CD1c-positive myeloid dendritic cell (primary cell): ENCODE data around the gene NLGN2.

ENCODE experiments used
- DNase-seq: peaks from one replicate; pipeline ENCODE4 v3.0.0-alpha.2; 2016; ENCODE audit errors: extremely low spot score

Gene NLGN2

GRCh38 chr17:7392696-7393612 is 14.7 kb upstream of the NLGN2 start:
- DNase-seq: no peak

- DNase-seq: peak; percentile 36
Measured at GRCh38 chr17:7393613-7394451, 13.8 kb upstream of the NLGN2 start.

DNA sequence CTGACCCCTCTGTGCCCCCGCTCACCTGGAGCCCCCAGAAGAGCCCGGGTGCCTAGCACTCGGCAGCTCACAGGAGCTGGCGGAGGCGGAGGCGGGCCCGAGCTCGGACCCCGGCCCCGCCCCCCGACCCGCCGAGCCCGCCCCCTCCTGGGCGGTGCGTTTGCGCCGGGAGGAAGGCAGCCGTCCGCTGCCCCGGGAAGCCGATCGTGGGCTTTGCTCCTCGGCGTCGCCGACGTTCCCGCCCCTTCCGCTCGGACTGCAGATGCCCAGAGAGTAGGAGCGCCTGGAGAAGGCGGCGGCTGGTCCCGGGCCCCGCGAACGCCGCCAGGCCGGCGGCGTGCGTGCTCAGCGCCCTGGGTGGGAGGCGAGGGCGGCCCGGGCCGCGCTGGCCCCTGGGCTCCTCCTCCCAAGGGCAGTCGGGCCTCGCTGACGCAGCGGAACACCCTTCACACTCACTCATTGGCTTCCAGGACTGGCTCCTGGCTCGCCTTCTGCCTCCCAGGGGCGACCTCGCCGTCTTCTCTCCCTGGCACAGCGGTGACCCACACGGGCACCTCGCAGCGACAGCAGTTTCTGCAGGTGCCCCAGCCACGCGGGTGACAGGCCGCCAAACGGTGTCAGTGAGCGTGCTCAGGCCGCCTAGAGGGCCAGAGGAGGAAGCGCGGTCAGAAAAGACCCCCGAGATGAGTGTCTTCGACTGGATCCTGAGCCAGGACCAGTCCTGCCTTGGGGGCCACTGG is 13.0 kb upstream of the NLGN2 start, which contains the start of gene PLSCR3:
TSS of gene PLSCR3 (minus strand) at position 74 of the 740 bp plus-strand sequence. CDS start 415 bp downstream, outside the sequence.
- peak; percentile 90 for DNase-seq

- DNase-seq: no peak
Measured at GRCh38 chr17:7396147-7396546, 11.5 kb upstream of the NLGN2 start.

DNA sequence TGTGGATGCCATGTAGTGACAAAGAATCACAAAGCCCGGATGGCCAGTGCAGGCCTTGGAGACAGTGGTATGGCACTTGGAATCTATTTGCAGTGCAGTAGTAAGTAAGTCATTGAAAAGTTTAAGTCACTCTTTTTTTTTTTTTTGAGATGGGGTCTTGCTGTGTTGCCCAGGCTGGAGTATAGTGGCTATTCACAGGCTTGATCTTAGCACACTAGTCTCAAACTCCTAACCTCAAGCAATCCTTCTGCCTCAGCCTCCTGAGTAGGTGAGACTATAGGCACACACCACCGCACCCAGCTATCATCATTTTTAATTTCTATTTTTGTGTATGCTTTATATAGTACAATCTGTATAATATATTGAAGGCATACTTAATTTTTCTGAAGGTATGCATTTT is 9.0 kb upstream of the NLGN2 start:
- DNase-seq: no peak

- DNase-seq: peak; percentile 41
Measured at GRCh38 chr17:7403043-7403726, 4.5 kb upstream of the NLGN2 start.

DNA sequence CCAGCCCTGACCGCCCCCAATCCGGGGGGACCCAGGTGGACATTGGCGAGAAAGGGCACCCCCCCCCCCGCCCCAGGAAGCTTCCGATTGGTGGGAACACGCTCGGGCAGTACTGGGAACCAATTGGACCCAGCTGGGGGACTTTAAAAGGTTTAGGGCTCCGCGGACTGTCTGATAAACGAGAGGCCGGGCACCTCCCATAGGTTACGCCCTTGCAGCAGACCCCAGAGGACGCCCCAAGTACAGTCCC is 4.0 kb upstream of the NLGN2 start:
- DNase-seq: no peak

GRCh38 chr17:7403977-7404736 is 3.5 kb upstream of the NLGN2 start, which contains the start of gene TMEM256:
Gene TMEM256, minus strand, starts transcription at chr17:7404097. Its CDS starts 13 bp downstream, at chr17:7404084.
- peak; percentile 99 for DNase-seq

DNA sequence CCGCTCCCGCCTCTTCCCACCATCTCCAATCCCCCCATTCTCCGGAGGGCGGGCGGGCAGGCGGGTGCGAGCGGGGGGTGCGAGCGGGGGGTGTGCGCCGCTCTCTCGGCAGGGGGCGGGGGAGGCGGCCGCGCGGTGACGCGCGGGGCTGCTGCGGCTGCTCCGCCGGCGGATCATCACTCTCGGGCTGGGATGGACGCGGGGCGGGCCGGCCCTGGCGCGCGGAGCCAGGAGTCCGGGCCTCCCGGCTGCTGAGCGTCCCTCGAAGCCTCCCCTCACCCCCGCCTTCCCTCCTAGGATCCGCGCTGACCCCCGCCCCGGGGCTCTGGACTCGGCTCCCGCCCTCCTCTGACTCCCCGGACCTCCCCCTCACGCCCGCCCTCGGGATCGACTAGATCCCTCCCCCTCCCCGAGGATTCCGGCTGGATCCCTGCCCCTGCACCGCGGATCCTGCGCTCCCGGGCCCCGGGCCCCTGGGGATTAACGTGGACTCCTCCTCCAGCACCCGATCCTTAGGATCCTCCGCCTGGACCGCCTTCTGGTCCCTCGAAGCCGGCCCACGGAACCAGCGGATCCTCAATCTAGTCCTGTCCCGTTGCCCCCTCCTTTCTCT is 2.8 kb upstream of the NLGN2 start:
- DNase-seq: peak; percentile 73

GRCh38 chr17:7405350-7406234 is 2.1 kb upstream of the NLGN2 start:
- DNase-seq: no peak

DNA sequence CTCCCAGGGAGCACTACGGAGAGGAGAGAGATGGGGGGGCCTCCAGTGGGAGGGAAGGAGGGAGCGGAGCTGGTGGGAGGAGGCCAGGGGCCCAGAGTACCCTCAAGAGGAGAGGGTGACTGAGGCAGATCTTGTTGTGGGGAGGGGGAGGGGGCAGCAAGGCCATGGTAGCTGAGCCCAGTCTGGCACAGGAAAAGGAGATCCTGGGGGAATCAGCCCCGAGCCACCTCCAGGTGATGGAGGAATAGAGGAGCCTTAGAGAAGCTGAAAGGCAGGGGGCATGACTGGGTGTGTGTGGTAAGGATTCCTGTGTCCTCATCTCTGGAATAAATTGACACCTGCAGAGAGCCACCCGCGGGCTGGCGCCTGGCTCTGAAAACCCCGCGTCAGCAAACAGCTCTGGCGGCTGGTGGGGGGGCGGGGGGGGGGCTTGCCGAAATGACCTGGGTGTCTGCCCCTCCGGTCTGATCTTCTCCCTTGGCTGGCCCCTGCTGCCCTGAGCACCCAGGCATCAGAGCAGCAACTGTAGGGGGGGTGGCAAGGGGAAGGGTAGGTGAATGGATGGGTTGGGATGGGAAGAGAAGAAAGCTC is 1.3 kb upstream of the NLGN2 start:
- DNase-seq: no peak

DNA sequence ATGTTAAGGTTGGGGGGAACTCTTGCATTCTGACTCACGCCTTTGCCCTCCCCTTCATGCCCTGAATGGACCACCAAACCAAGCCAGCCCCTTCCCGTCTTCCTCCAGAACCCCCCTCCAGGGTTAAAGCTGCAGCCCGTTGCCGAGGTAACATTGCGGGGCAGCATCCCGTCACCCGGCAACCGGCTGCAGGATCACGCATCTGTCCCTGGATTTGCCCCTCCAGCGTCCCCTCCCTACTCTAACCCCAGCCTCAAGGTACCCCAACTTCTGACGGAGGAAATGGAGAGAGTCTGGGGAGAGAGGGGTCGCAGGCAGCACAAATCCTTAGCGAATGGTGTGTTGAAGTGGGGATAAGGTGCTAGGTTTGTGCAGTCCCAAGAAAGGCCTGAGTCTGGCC is 563 bp upstream of the NLGN2 start:
- DNase-seq: no peak

DNA sequence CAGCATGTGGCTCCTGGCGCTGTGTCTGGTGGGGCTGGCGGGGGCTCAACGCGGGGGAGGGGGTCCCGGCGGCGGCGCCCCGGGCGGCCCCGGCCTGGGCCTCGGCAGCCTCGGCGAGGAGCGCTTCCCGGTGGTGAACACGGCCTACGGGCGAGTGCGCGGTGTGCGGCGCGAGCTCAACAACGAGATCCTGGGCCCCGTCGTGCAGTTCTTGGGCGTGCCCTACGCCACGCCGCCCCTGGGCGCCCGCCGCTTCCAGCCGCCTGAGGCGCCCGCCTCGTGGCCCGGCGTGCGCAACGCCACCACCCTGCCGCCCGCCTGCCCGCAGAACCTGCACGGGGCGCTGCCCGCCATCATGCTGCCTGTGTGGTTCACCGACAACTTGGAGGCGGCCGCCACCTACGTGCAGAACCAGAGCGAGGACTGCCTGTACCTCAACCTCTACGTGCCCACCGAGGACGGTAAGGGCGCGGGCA is 645 bp downstream of the NLGN2 start:
- peak; percentile 25 for DNase-seq

- DNase-seq: no peak
Measured at GRCh38 chr17:7408863-7409262, 1.2 kb downstream of the NLGN2 start.

DNA sequence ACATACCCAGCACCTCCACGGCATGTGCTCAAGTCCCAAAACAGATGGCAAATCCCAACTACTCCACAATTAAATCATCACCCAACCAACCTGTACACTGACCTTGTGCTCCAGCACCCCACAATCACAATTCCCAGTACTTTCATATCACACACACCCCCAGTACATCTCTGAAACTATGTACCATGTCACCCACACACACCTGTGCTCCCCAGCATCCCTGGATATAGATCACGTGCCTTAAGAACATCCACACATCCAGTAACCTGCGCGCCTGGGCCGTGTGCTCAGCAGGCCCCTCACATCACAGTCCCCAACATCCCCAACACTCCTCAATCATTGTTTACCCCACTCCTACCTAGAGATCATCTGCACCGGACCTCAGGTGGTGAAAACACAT is 2.1 kb downstream of the NLGN2 start:
- no peak for DNase-seq

DNA sequence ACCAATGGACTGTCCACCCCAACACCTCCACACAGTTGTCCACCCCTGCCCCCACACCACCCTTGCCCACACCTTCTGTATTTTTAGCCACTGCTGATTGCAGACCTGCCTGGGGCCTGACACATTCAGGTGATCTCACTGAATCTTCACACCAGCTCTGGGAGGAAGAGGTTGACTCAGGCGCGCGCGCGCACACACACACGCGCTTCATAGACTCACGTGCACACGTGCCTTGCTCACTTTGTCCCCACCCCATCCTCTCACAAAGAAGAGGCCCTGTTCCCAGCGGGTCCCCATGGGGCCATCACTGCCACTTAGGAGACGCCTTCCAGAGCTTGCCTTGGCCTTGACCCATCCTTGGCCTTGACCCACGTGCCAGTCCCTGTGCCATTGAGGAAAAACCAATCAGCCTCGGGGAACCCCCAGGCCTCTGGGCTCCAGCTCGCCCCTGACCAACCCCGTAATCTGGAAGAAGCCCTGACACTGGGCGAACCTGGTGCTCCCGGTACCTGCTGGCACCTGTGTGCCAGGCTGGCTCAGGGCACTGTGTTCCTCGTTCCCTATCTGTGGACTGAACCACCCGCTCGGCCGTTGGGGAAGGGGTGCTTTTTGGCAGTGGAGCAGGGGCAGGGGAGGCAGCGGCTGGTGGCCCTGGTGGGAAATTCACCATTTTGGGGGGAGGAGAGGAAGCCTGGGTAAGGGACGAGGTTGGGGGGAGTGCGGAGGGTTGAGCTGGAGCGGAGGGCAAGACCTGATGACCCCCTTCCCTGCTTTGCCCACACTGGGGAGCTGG is 3.2 kb downstream of the NLGN2 start:
- no peak for DNase-seq

- no peak for DNase-seq
Measured at GRCh38 chr17:7411427-7411750, 3.7 kb downstream of the NLGN2 start.

DNA sequence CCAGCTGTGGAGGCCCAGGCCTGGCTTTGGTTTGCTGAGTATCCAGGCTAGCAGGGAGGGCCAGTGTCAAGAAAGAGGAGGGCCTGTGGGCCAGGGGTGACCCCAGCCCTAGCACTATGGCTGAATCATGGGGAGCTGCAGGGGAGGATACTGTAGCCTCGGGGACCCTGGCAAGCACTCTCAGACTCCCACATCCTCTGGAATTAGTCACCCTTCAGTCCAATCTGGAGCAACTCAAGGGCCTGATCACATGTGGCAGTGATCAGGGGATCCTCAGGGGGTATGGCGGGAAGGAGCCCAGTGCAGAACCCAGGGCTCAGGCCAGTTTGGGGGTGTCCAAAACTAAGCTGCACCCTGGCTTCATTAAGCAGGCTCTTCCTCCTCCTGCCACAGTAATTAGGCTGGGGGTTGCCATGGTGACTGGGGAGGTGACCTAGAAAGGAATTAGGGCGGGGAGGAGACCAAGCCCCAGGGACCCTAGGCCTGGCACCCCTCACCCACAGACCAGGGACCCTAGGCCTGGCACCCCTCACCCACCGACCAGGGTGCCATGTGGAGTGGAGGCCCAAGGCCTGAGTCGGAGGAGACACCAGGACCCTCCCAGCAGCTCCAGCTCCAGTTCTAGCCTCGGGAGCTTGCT is 5.8 kb downstream of the NLGN2 start:
- DNase-seq: no peak
